ENCODE measurements around the gene NFASC. TPM values are rescaled to one million over a fixed set of nuclear protein-coding genes. Genes with fewer than 3 reads are reported as not detected.
A peak's percentile ranks its signal among the peaks of the same experiment; 100 is the strongest.

Gene NFASC
- total RNA-seq, 1 donor, result 36.9 TPM

DNA sequence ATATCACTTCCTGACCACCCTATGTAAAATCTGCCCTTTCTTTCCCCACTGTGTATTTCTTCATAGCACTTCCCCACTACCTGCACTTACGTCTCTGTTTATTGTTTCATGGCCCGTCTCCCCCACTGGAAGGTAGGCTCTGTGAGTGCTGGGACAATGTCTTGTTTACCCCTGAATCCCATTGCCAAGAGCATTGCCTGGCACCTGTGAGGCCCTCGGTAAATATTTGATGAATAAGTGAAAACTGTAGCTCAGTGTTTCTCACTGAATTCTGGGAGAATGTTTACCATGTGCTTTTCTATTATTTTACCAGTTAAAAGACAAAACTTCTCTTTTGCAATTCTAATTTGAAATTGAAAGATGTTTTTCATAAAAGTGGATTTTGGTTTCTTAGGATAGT, 11.8 kb downstream of the NFASC start:
- H3K27ac ChIP-seq (ENCODE audit: low read depth, low read length), result no peak overlapping the region
- no peak overlapping the region for H3K4me3 ChIP-seq (ENCODE audit: insufficient read depth, low read length)
- no peaks in the 10 kb centered on the region for H3K27me3 ChIP-seq (ENCODE audit: insufficient read depth, low read length)
- no peak for TF ChIP-seq CTCF (IDR thresholded peaks at IDR 0.05; ENCODE audit: extremely low read depth, low read depth, low read length)
- H3K9me3 ChIP-seq (ENCODE audit: low read depth, low read length), result no peaks in the 10 kb centered on the region
- H4K20me1 ChIP-seq (ENCODE audit: insufficient read depth, low read length), result peaks cover 6% of the 10 kb centered on the region
- H3K79me2 ChIP-seq (ENCODE audit: insufficient read depth, low read length), result peaks cover 17% of the 10 kb centered on the region
- no peak overlapping the region for H2AFZ ChIP-seq (ENCODE audit: low read length)
- H3K4me1 ChIP-seq (ENCODE audit: insufficient read depth, low read length), result peaks cover 33% of the 10 kb centered on the region
- no peaks in the 10 kb centered on the region for H3K36me3 ChIP-seq (ENCODE audit: insufficient read depth, low read length)
- no peak for DNase-seq (ENCODE audit: insufficient read length, low spot score, missing footprints)
- H3K4me2 ChIP-seq (ENCODE audit: insufficient read depth, low read length), result no peak overlapping the region

DNA sequence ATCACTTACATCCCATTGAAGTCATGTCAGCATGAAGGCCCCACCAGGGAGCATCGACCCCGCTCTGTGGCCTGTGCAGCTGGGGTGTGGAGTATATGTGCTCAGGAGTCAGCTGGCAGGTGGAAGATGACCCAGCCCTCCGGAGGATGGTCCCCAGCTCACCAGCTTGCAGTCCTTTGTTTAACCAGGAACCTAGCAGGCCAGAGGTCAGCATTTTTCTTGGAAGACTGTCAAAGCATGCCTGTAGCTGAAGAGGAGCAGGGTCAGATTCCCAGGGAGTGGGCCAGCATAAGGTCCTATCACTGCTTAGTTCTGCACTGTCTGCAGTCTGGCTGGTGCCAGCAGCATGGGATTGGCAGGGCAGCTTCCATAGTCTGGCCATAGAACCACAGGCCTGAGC, 12.7 kb downstream of the NFASC start:
- H3K4me2 ChIP-seq (ENCODE audit: insufficient read depth, low read length), result no peak overlapping the region
- peaks cover 2% of the 10 kb centered on the region for H4K20me1 ChIP-seq (ENCODE audit: insufficient read depth, low read length)
- no peak for TF ChIP-seq CTCF (IDR thresholded peaks at IDR 0.05; ENCODE audit: extremely low read depth, low read depth, low read length)
- no peak for DNase-seq (ENCODE audit: insufficient read length, low spot score, missing footprints)
- H3K27me3 ChIP-seq (ENCODE audit: insufficient read depth, low read length), result no peaks in the 10 kb centered on the region
- H3K79me2 ChIP-seq (ENCODE audit: insufficient read depth, low read length), result peaks cover 17% of the 10 kb centered on the region
- H3K36me3 ChIP-seq (ENCODE audit: insufficient read depth, low read length), result no peaks in the 10 kb centered on the region
- no peak overlapping the region for H3K4me3 ChIP-seq (ENCODE audit: insufficient read depth, low read length)
- H3K27ac ChIP-seq (ENCODE audit: low read depth, low read length), result no peak overlapping the region
- H3K4me1 ChIP-seq (ENCODE audit: insufficient read depth, low read length), result peaks cover 42% of the 10 kb centered on the region
- no peaks in the 10 kb centered on the region for H3K9me3 ChIP-seq (ENCODE audit: low read depth, low read length)
- no peak overlapping the region for H2AFZ ChIP-seq (ENCODE audit: low read length)

- peaks cover 14% of the 10 kb centered on the region for H3K79me2 ChIP-seq (ENCODE audit: insufficient read depth, low read length)
- peak overlapping the region; percentile 62 for H3K4me3 ChIP-seq (ENCODE audit: insufficient read depth, low read length)
- no peak for TF ChIP-seq CTCF (IDR thresholded peaks at IDR 0.05; ENCODE audit: extremely low read depth, low read depth, low read length)
- peak; percentile 82 for DNase-seq (ENCODE audit: insufficient read length, low spot score, missing footprints)
- peak overlapping the region; percentile 31 for H2AFZ ChIP-seq (ENCODE audit: low read length)
- H3K36me3 ChIP-seq (ENCODE audit: insufficient read depth, low read length), result no peaks in the 10 kb centered on the region
- no peaks in the 10 kb centered on the region for H3K27me3 ChIP-seq (ENCODE audit: insufficient read depth, low read length)
- H3K9me3 ChIP-seq (ENCODE audit: low read depth, low read length), result no peaks in the 10 kb centered on the region
- peak overlapping the region; percentile 91 for H3K27ac ChIP-seq (ENCODE audit: low read depth, low read length)
- peaks cover 38% of the 10 kb centered on the region for H3K4me1 ChIP-seq (ENCODE audit: insufficient read depth, low read length)
- no peaks in the 10 kb centered on the region for H4K20me1 ChIP-seq (ENCODE audit: insufficient read depth, low read length)
- H3K4me2 ChIP-seq (ENCODE audit: insufficient read depth, low read length), result peak overlapping the region; percentile 89
Observed at GRCh38 chr1:204885288-204885711, 14.6 kb downstream of the NFASC start.

DNA sequence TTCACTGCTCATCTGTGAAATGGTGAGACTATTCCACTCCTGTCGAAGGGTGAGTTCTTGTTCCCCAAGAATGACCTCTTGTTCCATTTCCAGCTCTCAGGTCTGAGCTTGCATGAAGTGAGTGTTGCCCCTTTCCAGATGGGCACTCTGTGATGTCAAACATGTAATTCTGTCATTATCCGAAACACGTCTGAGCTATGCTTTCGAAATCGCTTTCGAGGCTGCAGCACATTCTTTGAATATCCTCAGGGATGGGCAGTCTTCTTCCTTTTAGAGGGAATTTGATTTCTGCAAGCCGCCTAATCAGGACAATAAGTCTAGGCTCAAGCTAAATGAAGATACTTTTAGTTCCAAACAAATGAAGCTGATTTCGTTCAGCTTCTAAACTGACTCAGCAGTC, 15.1 kb downstream of the NFASC start:
- Histone ChIP-seq H3K4me1 (ENCODE audit: insufficient read depth, low read length) (peaks cover 38% of the 10 kb centered on the region), H3K4me2 (ENCODE audit: insufficient read depth, low read length) (peak overlapping the region; percentile 89), H3K27me3 (ENCODE audit: insufficient read depth, low read length) (no peaks in the 10 kb centered on the region), H3K36me3 (ENCODE audit: insufficient read depth, low read length) (no peaks in the 10 kb centered on the region), H4K20me1 (ENCODE audit: insufficient read depth, low read length) (no peaks in the 10 kb centered on the region), H2AFZ (ENCODE audit: low read length) (peak overlapping the region; percentile 31), H3K4me3 (ENCODE audit: insufficient read depth, low read length) (peak overlapping the region; percentile 62), H3K79me2 (ENCODE audit: insufficient read depth, low read length) (peaks cover 14% of the 10 kb centered on the region), H3K9me3 (ENCODE audit: low read depth, low read length) (no peaks in the 10 kb centered on the region), H3K27ac (ENCODE audit: low read depth, low read length) (peak overlapping the region; percentile 91)
- DNase-seq (ENCODE audit: insufficient read length, low spot score, missing footprints), result peak; percentile 49
- no peak for TF ChIP-seq CTCF (IDR thresholded peaks at IDR 0.05; ENCODE audit: extremely low read depth, low read depth, low read length)

Measured in osteoblast (primary cell).